K562 (cell line): Measurements from ENCODE around the gene PDE4D.

ENCODE experiments used
- BHLHE40 ChIP-seq: IDR thresholded peaks from 2 replicates; pipeline ENCODE4 v1.6.1; 2011; ENCODE audit warnings: low read length, improper control_type of control experiment
- PTBP1 ChIP-seq: fragments of 200-400 bp; formaldehyde crosslinking; IDR thresholded peaks from 2 replicates; pipeline ENCODE4 v1.6.1; 2017; ENCODE audit warnings: low read depth, low read length
- SAFB ChIP-seq: fragments of 200-400 bp; formaldehyde crosslinking; IDR thresholded peaks from 2 replicates; pipeline ENCODE4 v1.6.1; 2017; ENCODE audit warnings: low read depth, low read length, borderline replicate concordance
- TAF1 ChIP-seq: IDR thresholded peaks from 2 replicates; pipeline ENCODE4 v1.6.1; 2011; ENCODE audit warnings: mild to moderate bottlenecking, low read length, moderate library complexity; ENCODE audit not compliant: insufficient read depth, control insufficient read depth, severe bottlenecking; ENCODE audit errors: extremely low read depth
- ZNF146 ChIP-seq: IDR thresholded peaks from one replicate; pipeline ENCODE4 v1.6.1; 2018; ENCODE audit warnings: missing compliant biosample characterization; ENCODE audit not compliant: unreplicated experiment
- ZNF384 ChIP-seq: IDR thresholded peaks from 2 replicates; pipeline ENCODE4 v1.6.1; 2012; ENCODE audit warnings: low read depth, low read length, improper control_type of control experiment
- TF ChIP-seq, protein P1 (sequence below), 3 experiments: IDR thresholded peaks in 2 of 3; conservative IDR thresholded peaks in 1 of 3; 2 replicates each; pipeline ENCODE4 v1.5.1; 2011 to 2012; ENCODE audit warnings: low read length in 3 of 3, mild to moderate bottlenecking in 3 of 3, control low read depth in 2 of 3, improper control_type of control experiment in 1 of 3, inconsistent platforms in 1 of 3, low read depth in 1 of 3, mixed read lengths in 1 of 3, moderate library complexity in 1 of 3; ENCODE audit not compliant: insufficient read depth in 2 of 3
- TF ChIP-seq, protein P2 (sequence below): sonication (generic); formaldehyde crosslinking; IDR thresholded peaks from 2 replicates; pipeline ENCODE4 v1.8.0; 2023; ENCODE audit warnings: missing genetic modification reagents, mild to moderate bottlenecking, borderline replicate concordance
- TF ChIP-seq, protein P3 (sequence below): fragments of 250-450 bp; sonication (Bioruptor Pico); IDR thresholded peaks from 2 replicates; pipeline ENCODE4 v1.9.0; 2021; ENCODE audit warnings: mild to moderate bottlenecking, inconsistent platforms
- TF ChIP-seq, protein P4 (sequence below), 2 experiments: fragments of 450-650 bp; formaldehyde crosslinking in 1 of 2; IDR thresholded peaks; 2 replicates each; pipeline versions ENCODE4 v1.4.0 to v1.6.1; 2014 to 2020; ENCODE audit warnings: mild to moderate bottlenecking in 2 of 2, borderline replicate concordance in 1 of 2, low read depth in 1 of 2

DNA sequence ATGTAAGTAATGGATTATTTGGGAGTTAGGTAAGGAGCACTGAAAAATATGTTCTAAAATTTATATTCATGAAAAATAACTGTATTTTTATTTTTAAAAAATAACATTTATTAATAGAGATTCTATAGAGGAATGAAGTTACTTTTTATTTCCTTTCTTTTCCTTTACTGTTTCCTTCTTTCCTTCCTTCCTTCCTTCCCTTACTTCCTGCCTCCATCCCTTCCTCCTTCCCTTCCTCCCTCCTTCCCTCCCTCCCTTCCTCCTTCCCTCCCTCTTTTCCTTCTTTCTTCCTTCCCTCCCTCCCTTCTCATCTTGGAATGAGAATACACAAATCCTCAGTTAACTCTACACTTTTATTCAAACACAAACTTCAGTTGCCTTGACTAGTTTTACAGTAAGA is 750.6 kb downstream of the PDE4D start:
- TF ChIP-seq TAF1 (no peak), ZNF146 (CRISPR knock-in tag) (no peak), PTBP1 (no peak), ZNF384 (no peak), BHLHE40 (no peak), SAFB (no peak)
- TF ChIP-seq, protein P1, sequence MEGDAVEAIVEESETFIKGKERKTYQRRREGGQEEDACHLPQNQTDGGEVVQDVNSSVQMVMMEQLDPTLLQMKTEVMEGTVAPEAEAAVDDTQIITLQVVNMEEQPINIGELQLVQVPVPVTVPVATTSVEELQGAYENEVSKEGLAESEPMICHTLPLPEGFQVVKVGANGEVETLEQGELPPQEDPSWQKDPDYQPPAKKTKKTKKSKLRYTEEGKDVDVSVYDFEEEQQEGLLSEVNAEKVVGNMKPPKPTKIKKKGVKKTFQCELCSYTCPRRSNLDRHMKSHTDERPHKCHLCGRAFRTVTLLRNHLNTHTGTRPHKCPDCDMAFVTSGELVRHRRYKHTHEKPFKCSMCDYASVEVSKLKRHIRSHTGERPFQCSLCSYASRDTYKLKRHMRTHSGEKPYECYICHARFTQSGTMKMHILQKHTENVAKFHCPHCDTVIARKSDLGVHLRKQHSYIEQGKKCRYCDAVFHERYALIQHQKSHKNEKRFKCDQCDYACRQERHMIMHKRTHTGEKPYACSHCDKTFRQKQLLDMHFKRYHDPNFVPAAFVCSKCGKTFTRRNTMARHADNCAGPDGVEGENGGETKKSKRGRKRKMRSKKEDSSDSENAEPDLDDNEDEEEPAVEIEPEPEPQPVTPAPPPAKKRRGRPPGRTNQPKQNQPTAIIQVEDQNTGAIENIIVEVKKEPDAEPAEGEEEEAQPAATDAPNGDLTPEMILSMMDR (IDR thresholded peaks at IDR 0.05 in 2 of 3, conservative IDR thresholded peaks at IDR 0.05 in 1 of 3; ENCODE audit: insufficient read depth in 2 of 3, low read depth in 1 of 3, low read length in 3 of 3), result no peak
- TF ChIP-seq, protein P2, sequence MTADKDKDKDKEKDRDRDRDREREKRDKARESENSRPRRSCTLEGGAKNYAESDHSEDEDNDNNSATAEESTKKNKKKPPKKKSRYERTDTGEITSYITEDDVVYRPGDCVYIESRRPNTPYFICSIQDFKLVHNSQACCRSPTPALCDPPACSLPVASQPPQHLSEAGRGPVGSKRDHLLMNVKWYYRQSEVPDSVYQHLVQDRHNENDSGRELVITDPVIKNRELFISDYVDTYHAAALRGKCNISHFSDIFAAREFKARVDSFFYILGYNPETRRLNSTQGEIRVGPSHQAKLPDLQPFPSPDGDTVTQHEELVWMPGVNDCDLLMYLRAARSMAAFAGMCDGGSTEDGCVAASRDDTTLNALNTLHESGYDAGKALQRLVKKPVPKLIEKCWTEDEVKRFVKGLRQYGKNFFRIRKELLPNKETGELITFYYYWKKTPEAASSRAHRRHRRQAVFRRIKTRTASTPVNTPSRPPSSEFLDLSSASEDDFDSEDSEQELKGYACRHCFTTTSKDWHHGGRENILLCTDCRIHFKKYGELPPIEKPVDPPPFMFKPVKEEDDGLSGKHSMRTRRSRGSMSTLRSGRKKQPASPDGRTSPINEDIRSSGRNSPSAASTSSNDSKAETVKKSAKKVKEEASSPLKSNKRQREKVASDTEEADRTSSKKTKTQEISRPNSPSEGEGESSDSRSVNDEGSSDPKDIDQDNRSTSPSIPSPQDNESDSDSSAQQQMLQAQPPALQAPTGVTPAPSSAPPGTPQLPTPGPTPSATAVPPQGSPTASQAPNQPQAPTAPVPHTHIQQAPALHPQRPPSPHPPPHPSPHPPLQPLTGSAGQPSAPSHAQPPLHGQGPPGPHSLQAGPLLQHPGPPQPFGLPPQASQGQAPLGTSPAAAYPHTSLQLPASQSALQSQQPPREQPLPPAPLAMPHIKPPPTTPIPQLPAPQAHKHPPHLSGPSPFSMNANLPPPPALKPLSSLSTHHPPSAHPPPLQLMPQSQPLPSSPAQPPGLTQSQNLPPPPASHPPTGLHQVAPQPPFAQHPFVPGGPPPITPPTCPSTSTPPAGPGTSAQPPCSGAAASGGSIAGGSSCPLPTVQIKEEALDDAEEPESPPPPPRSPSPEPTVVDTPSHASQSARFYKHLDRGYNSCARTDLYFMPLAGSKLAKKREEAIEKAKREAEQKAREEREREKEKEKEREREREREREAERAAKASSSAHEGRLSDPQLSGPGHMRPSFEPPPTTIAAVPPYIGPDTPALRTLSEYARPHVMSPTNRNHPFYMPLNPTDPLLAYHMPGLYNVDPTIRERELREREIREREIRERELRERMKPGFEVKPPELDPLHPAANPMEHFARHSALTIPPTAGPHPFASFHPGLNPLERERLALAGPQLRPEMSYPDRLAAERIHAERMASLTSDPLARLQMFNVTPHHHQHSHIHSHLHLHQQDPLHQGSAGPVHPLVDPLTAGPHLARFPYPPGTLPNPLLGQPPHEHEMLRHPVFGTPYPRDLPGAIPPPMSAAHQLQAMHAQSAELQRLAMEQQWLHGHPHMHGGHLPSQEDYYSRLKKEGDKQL (CRISPR knock-in tag), result no peak
- TF ChIP-seq, protein P3, sequence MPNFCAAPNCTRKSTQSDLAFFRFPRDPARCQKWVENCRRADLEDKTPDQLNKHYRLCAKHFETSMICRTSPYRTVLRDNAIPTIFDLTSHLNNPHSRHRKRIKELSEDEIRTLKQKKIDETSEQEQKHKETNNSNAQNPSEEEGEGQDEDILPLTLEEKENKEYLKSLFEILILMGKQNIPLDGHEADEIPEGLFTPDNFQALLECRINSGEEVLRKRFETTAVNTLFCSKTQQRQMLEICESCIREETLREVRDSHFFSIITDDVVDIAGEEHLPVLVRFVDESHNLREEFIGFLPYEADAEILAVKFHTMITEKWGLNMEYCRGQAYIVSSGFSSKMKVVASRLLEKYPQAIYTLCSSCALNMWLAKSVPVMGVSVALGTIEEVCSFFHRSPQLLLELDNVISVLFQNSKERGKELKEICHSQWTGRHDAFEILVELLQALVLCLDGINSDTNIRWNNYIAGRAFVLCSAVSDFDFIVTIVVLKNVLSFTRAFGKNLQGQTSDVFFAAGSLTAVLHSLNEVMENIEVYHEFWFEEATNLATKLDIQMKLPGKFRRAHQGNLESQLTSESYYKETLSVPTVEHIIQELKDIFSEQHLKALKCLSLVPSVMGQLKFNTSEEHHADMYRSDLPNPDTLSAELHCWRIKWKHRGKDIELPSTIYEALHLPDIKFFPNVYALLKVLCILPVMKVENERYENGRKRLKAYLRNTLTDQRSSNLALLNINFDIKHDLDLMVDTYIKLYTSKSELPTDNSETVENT (CRISPR knock-in tag), result no peak
- TF ChIP-seq, protein P4, sequence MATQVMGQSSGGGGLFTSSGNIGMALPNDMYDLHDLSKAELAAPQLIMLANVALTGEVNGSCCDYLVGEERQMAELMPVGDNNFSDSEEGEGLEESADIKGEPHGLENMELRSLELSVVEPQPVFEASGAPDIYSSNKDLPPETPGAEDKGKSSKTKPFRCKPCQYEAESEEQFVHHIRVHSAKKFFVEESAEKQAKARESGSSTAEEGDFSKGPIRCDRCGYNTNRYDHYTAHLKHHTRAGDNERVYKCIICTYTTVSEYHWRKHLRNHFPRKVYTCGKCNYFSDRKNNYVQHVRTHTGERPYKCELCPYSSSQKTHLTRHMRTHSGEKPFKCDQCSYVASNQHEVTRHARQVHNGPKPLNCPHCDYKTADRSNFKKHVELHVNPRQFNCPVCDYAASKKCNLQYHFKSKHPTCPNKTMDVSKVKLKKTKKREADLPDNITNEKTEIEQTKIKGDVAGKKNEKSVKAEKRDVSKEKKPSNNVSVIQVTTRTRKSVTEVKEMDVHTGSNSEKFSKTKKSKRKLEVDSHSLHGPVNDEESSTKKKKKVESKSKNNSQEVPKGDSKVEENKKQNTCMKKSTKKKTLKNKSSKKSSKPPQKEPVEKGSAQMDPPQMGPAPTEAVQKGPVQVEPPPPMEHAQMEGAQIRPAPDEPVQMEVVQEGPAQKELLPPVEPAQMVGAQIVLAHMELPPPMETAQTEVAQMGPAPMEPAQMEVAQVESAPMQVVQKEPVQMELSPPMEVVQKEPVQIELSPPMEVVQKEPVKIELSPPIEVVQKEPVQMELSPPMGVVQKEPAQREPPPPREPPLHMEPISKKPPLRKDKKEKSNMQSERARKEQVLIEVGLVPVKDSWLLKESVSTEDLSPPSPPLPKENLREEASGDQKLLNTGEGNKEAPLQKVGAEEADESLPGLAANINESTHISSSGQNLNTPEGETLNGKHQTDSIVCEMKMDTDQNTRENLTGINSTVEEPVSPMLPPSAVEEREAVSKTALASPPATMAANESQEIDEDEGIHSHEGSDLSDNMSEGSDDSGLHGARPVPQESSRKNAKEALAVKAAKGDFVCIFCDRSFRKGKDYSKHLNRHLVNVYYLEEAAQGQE (IDR thresholded peaks at IDR 0.05; ENCODE audit: borderline replicate concordance), result no peak
- TF ChIP-seq, protein P4 (CRISPR knock-in tag; IDR thresholded peaks at IDR 0.05; ENCODE audit: low read depth), result no peak
